Kidney epithelial cell (primary cell): ENCODE results near the gene SYNE3. TPM values are rescaled to one million over a fixed set of nuclear protein-coding genes. Genes with fewer than 3 reads are reported as not detected.

Experiments
- DNase-seq: peaks from one replicate; pipeline ENCODE4 v3.0.0-alpha.2; 2010; ENCODE audit warnings: low read depth
- H3K27me3 ChIP-seq: 2 replicates; pipeline ENCODE4 v1.6.0; 2011; ENCODE audit warnings: low read length; ENCODE audit not compliant: control insufficient read depth, insufficient read depth
- H3K36me3 ChIP-seq: 2 replicates; pipeline ENCODE4 v1.5.1; 2011; ENCODE audit warnings: low read length; ENCODE audit not compliant: control insufficient read depth, insufficient read depth
- H3K4me3 ChIP-seq: 2 replicates; pipeline ENCODE4 v1.5.1; 2011; ENCODE audit warnings: low read depth, mild to moderate bottlenecking, control low read depth, low read length
- total RNA-seq: library from RNA; depleted of rRNA; stranded (reverse); fragments of >200 nt; gene quantifications from 2 replicates; pipeline ENCODE4 v1.2.3, GENCODE V29; 2015
- TF ChIP-seq, protein P1 (sequence below): IDR thresholded peaks from 2 replicates; pipeline ENCODE4 v1.5.1; 2011; ENCODE audit warnings: mild to moderate bottlenecking, moderate library complexity, low read length, control low read depth, inconsistent platforms; ENCODE audit not compliant: insufficient read depth, poor library complexity, severe bottlenecking

Gene SYNE3
- total RNA-seq, 1 donor from 2014 or later = 2.2 TPM

DNA sequence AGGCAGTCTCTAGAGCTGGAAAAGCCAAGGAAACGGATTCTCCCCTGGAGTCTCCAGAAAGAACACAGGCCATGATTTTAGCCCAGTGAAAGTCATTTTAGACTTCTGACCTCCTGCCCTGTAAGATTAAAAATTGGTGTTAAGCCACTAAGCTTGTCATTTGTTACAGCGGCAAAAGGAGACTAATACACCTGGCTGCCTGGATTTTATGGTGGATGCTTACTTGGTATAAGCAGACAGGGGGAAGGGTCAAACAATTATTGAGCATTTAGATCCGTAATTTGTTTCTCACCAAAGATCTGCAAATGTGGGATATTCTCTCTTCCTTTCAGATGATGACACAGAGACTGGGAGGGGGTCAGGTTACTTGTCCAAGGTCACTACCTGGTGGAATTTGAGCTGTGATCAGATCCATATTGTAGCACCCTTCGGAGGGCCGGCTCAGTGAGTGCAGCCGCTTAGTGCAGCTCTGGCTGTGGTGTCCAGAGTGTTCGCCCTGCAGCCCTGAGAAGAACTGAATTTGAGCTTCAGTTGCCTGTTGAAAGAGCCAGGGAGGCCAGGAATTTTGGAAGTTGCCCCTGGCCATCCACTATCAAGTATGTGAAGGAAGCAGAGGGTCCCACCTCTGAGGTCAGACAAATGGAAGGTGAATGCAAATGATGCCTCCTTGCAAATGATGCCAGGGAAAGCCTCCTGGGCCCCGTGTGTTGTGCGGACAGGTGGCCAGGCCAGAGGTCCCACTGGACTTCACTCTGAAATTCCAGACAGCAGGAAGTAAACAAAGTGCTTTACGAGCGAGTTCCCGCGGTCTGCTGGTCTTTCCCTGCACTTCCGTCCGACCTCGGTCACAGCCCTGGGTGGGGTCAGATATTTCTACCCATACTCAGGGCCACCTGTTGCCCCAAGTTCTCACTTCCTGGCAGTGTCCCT lies 33.5 kb upstream of the SYNE3 start:
- no peak overlapping the region for H3K4me3 ChIP-seq
- TF ChIP-seq, protein P1, sequence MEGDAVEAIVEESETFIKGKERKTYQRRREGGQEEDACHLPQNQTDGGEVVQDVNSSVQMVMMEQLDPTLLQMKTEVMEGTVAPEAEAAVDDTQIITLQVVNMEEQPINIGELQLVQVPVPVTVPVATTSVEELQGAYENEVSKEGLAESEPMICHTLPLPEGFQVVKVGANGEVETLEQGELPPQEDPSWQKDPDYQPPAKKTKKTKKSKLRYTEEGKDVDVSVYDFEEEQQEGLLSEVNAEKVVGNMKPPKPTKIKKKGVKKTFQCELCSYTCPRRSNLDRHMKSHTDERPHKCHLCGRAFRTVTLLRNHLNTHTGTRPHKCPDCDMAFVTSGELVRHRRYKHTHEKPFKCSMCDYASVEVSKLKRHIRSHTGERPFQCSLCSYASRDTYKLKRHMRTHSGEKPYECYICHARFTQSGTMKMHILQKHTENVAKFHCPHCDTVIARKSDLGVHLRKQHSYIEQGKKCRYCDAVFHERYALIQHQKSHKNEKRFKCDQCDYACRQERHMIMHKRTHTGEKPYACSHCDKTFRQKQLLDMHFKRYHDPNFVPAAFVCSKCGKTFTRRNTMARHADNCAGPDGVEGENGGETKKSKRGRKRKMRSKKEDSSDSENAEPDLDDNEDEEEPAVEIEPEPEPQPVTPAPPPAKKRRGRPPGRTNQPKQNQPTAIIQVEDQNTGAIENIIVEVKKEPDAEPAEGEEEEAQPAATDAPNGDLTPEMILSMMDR = no peak
- H3K36me3 ChIP-seq = no peaks in the 10 kb centered on the region
- no peak for DNase-seq
- H3K27me3 ChIP-seq = no peaks in the 10 kb centered on the region

DNA sequence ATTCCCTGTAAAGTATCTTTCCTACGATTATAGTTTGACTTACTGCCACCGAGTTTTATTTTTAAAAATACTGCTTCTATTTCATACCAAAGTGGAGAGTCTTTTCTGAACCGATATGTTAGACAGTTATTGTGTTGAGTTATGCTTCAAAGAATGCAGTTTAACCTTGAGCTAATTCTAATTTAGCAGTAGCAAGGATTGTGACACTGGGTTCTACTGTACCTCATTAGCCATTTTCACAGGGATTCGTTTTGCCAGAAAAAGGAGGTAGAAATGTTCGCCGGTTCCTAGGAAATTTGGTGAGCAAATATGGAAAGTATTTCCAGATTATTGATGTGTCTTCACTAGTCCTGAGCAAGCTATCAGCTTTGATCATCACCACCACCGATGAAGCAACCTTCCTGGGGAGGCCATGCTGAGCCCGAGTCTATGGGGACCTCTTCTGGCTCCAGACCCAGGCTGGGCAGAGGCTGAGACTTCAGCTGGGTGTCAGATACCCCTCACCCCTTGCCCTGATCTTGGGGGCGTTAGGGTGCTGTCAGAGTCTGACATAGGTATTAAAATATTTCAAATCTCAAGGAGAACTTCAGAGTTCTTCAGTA lies 32.0 kb upstream of the SYNE3 start:
- TF ChIP-seq, protein P1 = no peak
- H3K36me3 ChIP-seq = no peaks in the 10 kb centered on the region
- DNase-seq = no peak
- no peak overlapping the region for H3K4me3 ChIP-seq
- H3K27me3 ChIP-seq = no peaks in the 10 kb centered on the region

DNA sequence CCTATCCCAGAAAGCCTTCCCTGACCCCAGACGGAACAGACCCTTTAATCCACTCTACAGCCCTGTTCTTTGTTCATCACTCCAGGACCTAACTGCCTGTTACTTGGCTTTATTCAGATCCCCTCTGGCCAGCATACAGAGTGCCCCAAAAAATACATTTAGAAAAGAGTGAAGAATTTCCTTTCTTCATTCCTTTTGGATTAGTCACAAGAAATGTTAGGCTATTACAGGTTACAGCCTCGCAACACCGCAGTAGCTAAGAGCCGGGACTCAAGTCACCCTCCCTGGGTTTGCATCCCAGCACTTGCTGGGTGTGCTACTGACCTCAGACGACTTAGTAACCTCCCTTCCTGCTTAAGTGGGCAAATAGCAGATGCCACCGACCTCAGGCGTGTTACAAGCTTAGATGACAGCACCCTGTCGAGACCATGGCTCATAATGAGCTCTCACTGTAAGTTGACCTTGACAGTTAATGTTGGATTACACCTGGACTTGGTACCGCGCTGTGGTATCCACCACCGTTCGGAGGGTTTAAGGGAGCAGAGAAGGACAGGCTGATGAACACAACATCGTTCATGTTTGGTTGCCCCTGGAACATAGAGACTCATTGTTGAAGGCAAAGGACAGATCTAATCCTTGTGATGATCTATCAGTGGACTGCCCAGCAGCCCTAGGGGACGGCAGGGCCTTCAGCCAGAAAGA lies 31.3 kb upstream of the SYNE3 start:
- Histone ChIP-seq H3K4me3 (no peak overlapping the region), H3K27me3 (no peaks in the 10 kb centered on the region), H3K36me3 (no peaks in the 10 kb centered on the region)
- TF ChIP-seq, protein P1 = no peak
- peak; percentile 65 for DNase-seq

DNA sequence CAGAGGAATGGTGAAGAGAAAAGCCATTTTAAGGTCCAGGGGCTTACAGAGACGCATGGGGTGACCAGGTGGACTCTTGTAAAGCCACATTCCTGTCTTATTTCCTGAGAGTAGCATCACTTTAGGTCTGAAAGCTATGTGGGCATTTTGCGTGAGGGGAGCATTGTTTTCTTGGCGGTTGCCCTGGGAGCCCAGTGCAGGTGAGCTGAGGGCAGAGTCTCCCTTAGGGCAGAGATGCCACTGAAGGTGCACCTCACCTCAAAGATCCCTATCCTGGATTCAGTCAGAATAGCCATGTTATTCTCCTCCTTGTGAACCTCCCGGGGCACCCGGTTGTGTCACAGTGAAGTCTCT lies 30.8 kb upstream of the SYNE3 start:
- TF ChIP-seq, protein P1 = no peak
- no peaks in the 10 kb centered on the region for H3K27me3 ChIP-seq
- H3K36me3 ChIP-seq = no peaks in the 10 kb centered on the region
- H3K4me3 ChIP-seq = no peak overlapping the region
- no peak for DNase-seq

DNA sequence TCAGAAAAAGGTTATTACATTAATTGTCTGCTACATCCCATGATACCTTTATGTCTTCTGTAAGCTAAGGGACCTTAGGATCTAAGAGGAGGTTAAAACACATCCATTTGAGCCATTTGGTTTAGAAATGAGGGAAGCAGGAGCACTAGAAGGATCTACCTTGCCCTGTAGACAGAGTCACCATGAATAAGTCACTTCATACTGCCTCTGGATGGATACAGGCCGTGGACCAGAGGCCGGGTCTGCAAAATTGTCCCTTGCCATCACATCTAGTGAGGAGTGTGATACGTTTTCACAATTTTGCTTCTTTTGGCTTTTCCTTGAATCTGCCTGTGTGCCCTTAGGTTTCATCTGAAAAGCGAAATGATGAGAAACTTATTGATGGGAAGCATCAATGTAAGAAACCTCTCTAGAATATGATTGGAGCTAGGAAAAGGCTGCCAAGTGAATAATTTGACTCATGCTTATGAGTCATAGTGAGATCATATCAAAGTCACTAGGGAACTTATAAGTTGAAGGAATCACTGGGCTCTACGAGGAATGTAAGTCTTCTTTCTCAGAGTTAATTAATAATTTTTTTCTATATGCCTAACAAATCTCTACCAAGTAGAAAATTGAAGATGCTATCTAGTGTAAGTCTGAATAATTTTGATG lies 29.2 kb upstream of the SYNE3 start:
- H3K4me3 ChIP-seq = no peak overlapping the region

More for the DNA sequence above, 29.2 kb upstream of the SYNE3 start:
- H3K27me3 ChIP-seq = no peaks in the 10 kb centered on the region
- TF ChIP-seq, protein P1 = no peak
- peak; percentile 76 for DNase-seq
- H3K36me3 ChIP-seq = no peaks in the 10 kb centered on the region
